ENCODE data around the gene IL17C. TPM values are rescaled to one million over a fixed set of nuclear protein-coding genes. Genes with fewer than 3 reads are reported as not detected.

The IL17C gene
- total RNA-seq, 1 experiment from 2014 or later: 1.9 TPM

DNA sequence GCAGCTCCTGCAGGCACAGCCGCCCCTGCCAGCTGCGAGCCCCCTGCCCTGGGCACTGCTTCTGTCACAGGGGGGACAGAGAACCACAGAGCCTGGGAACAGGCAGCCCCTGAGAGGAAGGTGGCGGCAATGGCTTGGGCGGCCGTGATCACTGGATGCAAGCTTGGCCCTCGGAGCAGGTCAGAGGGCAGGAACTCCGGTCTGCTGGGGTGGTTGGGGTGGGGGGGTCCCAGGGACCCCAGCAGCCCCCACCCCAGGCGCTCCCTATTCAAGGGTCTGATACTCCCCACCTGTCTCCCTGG is 14.3 kb downstream of the IL17C start:
- no peaks in the 10 kb centered on the region for H3K27me3 Mint-ChIP-seq (ENCODE audit: low read depth)
- H3K4me1 Mint-ChIP-seq: peaks cover 10% of the 10 kb centered on the region
- peaks cover 11% of the 10 kb centered on the region for H3K36me3 Mint-ChIP-seq
- TF ChIP-seq SMAD4 (CRISPR knock-in tag; IDR thresholded peaks at IDR 0.05) (no peak), ZNF396 (CRISPR knock-in tag; IDR thresholded peaks at IDR 0.05; ENCODE audit: borderline replicate concordance) (no peak), NR3C1 (CRISPR knock-in tag; conservative IDR thresholded peaks at IDR 0.05; ENCODE audit: low read depth) (no peak)
- ChIA-PET POLR2A (no interaction called here), CTCF (interaction anchor here (0.8 to 2.0 kb wide), 2 partner anchors 15 to 85 kb away, joined by 3 to 8 read pairs; no protein-coding TSS in a partner anchor)
- DNase-seq (ENCODE audit: low spot score) (peak; percentile 10), ATAC-seq (no peak)
- H3K27ac Mint-ChIP-seq: no peak overlapping the region
- no peak overlapping the region for H3K4me3 Mint-ChIP-seq
- H3K9me3 Mint-ChIP-seq: no peaks in the 10 kb centered on the region

DNA sequence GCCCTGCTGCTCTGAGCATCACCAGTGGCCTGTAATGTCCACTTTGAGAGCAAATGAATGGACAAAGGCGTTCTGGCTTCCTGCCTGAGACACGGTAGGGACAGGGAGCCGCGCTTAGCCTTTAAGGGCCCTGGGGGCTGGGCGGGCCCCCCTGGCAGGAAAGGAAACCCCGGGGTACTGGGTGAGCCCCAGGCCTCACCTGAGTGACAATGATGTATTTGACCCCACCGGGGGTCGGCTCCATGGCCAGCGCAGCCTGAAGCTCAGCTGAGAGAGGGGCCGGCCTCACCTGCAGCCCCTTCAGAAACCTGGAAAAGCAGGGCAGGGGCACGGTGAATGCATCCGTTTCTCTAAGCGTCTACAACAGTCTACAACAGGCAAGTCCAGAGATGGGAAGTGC is 14.7 kb downstream of the IL17C start:
- H3K4me3 Mint-ChIP-seq: no peak overlapping the region
- ATAC-seq (no peak), DNase-seq (ENCODE audit: low spot score) (no peak)
- TF ChIP-seq, protein P1, sequence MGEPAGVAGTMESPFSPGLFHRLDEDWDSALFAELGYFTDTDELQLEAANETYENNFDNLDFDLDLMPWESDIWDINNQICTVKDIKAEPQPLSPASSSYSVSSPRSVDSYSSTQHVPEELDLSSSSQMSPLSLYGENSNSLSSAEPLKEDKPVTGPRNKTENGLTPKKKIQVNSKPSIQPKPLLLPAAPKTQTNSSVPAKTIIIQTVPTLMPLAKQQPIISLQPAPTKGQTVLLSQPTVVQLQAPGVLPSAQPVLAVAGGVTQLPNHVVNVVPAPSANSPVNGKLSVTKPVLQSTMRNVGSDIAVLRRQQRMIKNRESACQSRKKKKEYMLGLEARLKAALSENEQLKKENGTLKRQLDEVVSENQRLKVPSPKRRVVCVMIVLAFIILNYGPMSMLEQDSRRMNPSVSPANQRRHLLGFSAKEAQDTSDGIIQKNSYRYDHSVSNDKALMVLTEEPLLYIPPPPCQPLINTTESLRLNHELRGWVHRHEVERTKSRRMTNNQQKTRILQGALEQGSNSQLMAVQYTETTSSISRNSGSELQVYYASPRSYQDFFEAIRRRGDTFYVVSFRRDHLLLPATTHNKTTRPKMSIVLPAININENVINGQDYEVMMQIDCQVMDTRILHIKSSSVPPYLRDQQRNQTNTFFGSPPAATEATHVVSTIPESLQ (CRISPR knock-in tag; IDR thresholded peaks at IDR 0.05): no peak
- TF ChIP-seq ZNF232 (CRISPR knock-in tag; IDR thresholded peaks at IDR 0.05) (no peak), ESRRA (CRISPR knock-in tag; IDR thresholded peaks at IDR 0.05; ENCODE audit: borderline replicate concordance) (no peak), NR2C2 (CRISPR knock-in tag; IDR thresholded peaks at IDR 0.05) (no peak), ZBTB21 (CRISPR knock-in tag; IDR thresholded peaks at IDR 0.05; ENCODE audit: borderline replicate concordance) (no peak), FOXJ3 (CRISPR knock-in tag; IDR thresholded peaks at IDR 0.05; ENCODE audit: borderline replicate concordance) (no peak), JUN (CRISPR knock-in tag; IDR thresholded peaks at IDR 0.05) (no peak), NFATC4 (CRISPR knock-in tag; IDR thresholded peaks at IDR 0.05) (no peak), RORB (CRISPR knock-in tag; IDR thresholded peaks at IDR 0.05) (no peak), E2F1 (CRISPR knock-in tag; IDR thresholded peaks at IDR 0.05) (no peak), CTCF (IDR thresholded peaks at IDR 0.05) (no peak), GTF2I (CRISPR knock-in tag; conservative IDR thresholded peaks at IDR 0.05) (no peak), ZNF138 (CRISPR knock-in tag; conservative IDR thresholded peaks at IDR 0.05) (no peak), MXD4 (CRISPR knock-in tag; IDR thresholded peaks at IDR 0.05; ENCODE audit: borderline replicate concordance) (no peak), JAZF1 (CRISPR knock-in tag; IDR thresholded peaks at IDR 0.05) (no peak), TEAD1 (CRISPR knock-in tag; IDR thresholded peaks at IDR 0.05) (no peak), ZMAT4 (CRISPR knock-in tag; IDR thresholded peaks at IDR 0.05) (no peak)
- TF ChIP-seq, protein P2, sequence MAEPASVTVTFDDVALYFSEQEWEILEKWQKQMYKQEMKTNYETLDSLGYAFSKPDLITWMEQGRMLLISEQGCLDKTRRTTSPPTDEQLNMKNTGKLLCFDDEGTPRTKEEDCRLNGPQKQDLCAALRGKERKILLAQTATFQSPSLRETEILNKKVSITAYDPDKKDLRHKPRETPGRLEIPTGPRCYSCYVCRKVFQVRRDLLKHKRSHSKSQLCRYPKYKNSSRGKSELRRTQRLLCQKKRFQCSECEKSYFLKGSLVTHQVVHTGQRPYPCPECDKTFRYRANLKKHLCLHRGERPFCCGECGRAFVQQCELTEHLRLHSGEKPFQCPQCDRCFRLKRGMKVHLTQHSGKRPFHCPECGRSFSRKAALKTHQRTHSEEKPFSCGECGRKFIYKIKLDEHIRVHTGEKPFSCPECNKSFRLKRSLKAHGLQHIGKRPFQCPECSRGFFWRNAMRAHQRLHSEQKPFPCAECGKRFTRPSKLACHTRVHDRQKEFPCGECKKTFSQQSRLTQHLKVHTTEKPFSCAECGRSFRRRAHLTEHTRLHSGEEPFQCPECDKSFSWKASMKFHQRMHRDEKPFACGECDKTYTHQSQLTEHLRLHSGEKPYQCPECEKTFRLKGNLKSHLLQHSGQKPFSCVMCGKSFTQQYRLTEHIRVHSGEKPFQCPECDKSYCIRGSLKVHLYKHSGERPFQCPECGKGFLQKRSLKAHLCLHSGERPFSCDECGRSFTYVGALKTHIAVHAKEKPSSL (CRISPR knock-in tag; conservative IDR thresholded peaks at IDR 0.05): no peak
- peaks cover 11% of the 10 kb centered on the region for H3K36me3 Mint-ChIP-seq
- ChIA-PET CTCF (interaction anchor here (0.6 to 2.0 kb wide), 3 partner anchors 14 to 94 kb away, joined by 3 to 8 read pairs (median 3); no protein-coding TSS in a partner anchor), POLR2A (no interaction called here)
- no peaks in the 10 kb centered on the region for H3K9me3 Mint-ChIP-seq
- no peaks in the 10 kb centered on the region for H3K27me3 Mint-ChIP-seq (ENCODE audit: low read depth)
- no peak overlapping the region; the same call in 1 of the 2 replicates for H3K27ac Mint-ChIP-seq
- peaks cover 10% of the 10 kb centered on the region for H3K4me1 Mint-ChIP-seq
